Measurements from ENCODE around the gene NLRP10.

- TF ChIP-seq ZNF565 (CRISPR knock-in tag; conservative IDR thresholded peaks at IDR 0.05; ENCODE audit: low read depth) (no peak), PATZ1 (CRISPR knock-in tag; IDR thresholded peaks at IDR 0.05; ENCODE audit: borderline replicate concordance) (no peak), ZNF70 (CRISPR knock-in tag; IDR thresholded peaks at IDR 0.05) (no peak), ARNTL (CRISPR knock-in tag; IDR thresholded peaks at IDR 0.05; ENCODE audit: borderline replicate concordance, low read depth) (no peak), BACH2 (CRISPR knock-in tag; IDR thresholded peaks at IDR 0.05; ENCODE audit: borderline replicate concordance) (no peak), ZFP30 (CRISPR knock-in tag; IDR thresholded peaks at IDR 0.05) (no peak)
These were observed 46.1 kb upstream of the NLRP10 start for GRCh38 chr11:8011371-8011770.
